H1 (cell line): ENCODE data around the gene MAS1. TPM values are rescaled to one million over a fixed set of nuclear protein-coding genes. Genes with fewer than 3 reads are reported as not detected.

Experiments used
- polyA plus RNA-seq, 7 experiments: library from polyadenylated mRNA; depleted of rRNA in 3 of 7; stranded (reverse) in 5 of 7; unstranded in 2 of 7; fragments of >200 nt in 5 of 7; fragments of 200-250 nt in 2 of 7; gene quantifications; 1 replicate in 5 of 7; 2 replicates in 1 of 7; 4 replicates in 1 of 7; pipeline versions ENCODE4 v1.2.1 to v1.2.3, GENCODE V29; 2011 to 2013; ENCODE audit warnings: missing spikeins in 2 of 7, mixed read lengths in 2 of 7
- total RNA-seq: library from RNA; stranded (reverse); fragmentation: NEBNext Ultra II Directional; extraction: Animal tissue kit (Norgen Biotek cat#: 25700); gene quantifications from 2 replicates; pipeline ENCODE4 v1.2.1, GENCODE V29; 2021
- TF ChIP-seq, protein P1 (sequence below): fragments of 300-600 bp; sonication (generic); IDR thresholded peaks from 2 replicates; pipeline ENCODE4 v1.7.1; 2012; ENCODE audit warnings: low read length, moderate library complexity, mild to moderate bottlenecking, inconsistent platforms; ENCODE audit not compliant: insufficient replicate concordance

Gene MAS1
- total and polyA plus RNA-seq, 2 of the 8 experiments (the other 6 are each of a cell fraction or from before 2014, with no cell fraction given), result 0.02 TPM; not detected in 1

DNA sequence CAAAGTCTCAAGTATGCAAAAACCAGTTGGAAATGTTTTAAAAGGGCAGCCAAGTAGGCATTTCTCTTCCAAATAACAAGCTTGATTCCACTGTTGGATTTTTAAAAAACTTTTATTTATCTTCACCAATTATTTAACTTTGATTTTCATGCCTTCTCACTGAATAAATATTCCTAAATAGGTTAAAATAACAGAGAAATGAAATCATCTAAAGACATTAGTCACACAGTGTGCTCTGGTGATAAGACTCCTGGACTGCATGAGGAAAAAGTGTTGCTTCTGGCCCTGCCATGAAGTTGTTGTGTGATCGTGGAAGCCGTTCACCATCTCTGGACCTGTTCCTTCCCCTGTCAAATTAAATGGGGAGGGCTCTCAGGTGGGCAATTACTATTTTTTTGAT is 44.3 kb downstream of the MAS1 start (continued):
- TF ChIP-seq, protein P1, sequence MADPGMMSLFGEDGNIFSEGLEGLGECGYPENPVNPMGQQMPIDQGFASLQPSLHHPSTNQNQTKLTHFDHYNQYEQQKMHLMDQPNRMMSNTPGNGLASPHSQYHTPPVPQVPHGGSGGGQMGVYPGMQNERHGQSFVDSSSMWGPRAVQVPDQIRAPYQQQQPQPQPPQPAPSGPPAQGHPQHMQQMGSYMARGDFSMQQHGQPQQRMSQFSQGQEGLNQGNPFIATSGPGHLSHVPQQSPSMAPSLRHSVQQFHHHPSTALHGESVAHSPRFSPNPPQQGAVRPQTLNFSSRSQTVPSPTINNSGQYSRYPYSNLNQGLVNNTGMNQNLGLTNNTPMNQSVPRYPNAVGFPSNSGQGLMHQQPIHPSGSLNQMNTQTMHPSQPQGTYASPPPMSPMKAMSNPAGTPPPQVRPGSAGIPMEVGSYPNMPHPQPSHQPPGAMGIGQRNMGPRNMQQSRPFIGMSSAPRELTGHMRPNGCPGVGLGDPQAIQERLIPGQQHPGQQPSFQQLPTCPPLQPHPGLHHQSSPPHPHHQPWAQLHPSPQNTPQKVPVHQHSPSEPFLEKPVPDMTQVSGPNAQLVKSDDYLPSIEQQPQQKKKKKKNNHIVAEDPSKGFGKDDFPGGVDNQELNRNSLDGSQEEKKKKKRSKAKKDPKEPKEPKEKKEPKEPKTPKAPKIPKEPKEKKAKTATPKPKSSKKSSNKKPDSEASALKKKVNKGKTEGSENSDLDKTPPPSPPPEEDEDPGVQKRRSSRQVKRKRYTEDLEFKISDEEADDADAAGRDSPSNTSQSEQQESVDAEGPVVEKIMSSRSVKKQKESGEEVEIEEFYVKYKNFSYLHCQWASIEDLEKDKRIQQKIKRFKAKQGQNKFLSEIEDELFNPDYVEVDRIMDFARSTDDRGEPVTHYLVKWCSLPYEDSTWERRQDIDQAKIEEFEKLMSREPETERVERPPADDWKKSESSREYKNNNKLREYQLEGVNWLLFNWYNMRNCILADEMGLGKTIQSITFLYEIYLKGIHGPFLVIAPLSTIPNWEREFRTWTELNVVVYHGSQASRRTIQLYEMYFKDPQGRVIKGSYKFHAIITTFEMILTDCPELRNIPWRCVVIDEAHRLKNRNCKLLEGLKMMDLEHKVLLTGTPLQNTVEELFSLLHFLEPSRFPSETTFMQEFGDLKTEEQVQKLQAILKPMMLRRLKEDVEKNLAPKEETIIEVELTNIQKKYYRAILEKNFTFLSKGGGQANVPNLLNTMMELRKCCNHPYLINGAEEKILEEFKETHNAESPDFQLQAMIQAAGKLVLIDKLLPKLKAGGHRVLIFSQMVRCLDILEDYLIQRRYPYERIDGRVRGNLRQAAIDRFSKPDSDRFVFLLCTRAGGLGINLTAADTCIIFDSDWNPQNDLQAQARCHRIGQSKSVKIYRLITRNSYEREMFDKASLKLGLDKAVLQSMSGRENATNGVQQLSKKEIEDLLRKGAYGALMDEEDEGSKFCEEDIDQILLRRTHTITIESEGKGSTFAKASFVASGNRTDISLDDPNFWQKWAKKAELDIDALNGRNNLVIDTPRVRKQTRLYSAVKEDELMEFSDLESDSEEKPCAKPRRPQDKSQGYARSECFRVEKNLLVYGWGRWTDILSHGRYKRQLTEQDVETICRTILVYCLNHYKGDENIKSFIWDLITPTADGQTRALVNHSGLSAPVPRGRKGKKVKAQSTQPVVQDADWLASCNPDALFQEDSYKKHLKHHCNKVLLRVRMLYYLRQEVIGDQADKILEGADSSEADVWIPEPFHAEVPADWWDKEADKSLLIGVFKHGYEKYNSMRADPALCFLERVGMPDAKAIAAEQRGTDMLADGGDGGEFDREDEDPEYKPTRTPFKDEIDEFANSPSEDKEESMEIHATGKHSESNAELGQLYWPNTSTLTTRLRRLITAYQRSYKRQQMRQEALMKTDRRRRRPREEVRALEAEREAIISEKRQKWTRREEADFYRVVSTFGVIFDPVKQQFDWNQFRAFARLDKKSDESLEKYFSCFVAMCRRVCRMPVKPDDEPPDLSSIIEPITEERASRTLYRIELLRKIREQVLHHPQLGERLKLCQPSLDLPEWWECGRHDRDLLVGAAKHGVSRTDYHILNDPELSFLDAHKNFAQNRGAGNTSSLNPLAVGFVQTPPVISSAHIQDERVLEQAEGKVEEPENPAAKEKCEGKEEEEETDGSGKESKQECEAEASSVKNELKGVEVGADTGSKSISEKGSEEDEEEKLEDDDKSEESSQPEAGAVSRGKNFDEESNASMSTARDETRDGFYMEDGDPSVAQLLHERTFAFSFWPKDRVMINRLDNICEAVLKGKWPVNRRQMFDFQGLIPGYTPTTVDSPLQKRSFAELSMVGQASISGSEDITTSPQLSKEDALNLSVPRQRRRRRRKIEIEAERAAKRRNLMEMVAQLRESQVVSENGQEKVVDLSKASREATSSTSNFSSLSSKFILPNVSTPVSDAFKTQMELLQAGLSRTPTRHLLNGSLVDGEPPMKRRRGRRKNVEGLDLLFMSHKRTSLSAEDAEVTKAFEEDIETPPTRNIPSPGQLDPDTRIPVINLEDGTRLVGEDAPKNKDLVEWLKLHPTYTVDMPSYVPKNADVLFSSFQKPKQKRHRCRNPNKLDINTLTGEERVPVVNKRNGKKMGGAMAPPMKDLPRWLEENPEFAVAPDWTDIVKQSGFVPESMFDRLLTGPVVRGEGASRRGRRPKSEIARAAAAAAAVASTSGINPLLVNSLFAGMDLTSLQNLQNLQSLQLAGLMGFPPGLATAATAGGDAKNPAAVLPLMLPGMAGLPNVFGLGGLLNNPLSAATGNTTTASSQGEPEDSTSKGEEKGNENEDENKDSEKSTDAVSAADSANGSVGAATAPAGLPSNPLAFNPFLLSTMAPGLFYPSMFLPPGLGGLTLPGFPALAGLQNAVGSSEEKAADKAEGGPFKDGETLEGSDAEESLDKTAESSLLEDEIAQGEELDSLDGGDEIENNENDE, result no peak
